ENCODE results near the gene TUBA1C.

- TF ChIP-seq CTCF (IDR thresholded peaks at IDR 0.05) (no peak), GABPB1 (CRISPR knock-in tag; IDR thresholded peaks at IDR 0.05) (no peak)
Observed at GRCh38 chr12:49277466-49277865, 12.6 kb downstream of the TUBA1C start.

Data from WTC11 (cell line).